Endothelial cell (in vitro differentiated cells): Measurements from ENCODE around the gene SLC27A3. TPM values are rescaled to one million over a fixed set of nuclear protein-coding genes. Genes with fewer than 3 reads are reported as not detected.
A peak's percentile ranks its signal among the peaks of the same experiment; 100 is the strongest.

ENCODE experiments used
- DNase-seq: peaks from one replicate; pipeline ENCODE4 v3.0.0; 2021; ENCODE audit warnings: low spot score
- H3K27ac Mint-ChIP-seq: one replicate; pipeline ENCODE4 v1.8.0; 2021; ENCODE audit warnings: mixed read lengths, inconsistent platforms; ENCODE audit not compliant: unreplicated experiment
- H3K27me3 Mint-ChIP-seq: one replicate; pipeline ENCODE4 v1.8.0; 2021; ENCODE audit warnings: mild to moderate bottlenecking, moderate library complexity, mixed read lengths, inconsistent platforms; ENCODE audit not compliant: unreplicated experiment
- H3K36me3 Mint-ChIP-seq: one replicate; pipeline ENCODE4 v1.8.0; 2021; ENCODE audit warnings: mild to moderate bottlenecking, low read depth, mixed read lengths, inconsistent platforms; ENCODE audit not compliant: unreplicated experiment
- H3K4me1 Mint-ChIP-seq: one replicate; pipeline ENCODE4 v1.8.0; 2021; ENCODE audit warnings: mild to moderate bottlenecking, mixed read lengths, inconsistent platforms; ENCODE audit not compliant: unreplicated experiment
- H3K4me3 Mint-ChIP-seq: one replicate; pipeline ENCODE4 v1.8.0; 2021; ENCODE audit warnings: mild to moderate bottlenecking, mixed read lengths, inconsistent platforms; ENCODE audit not compliant: unreplicated experiment
- H3K9me3 Mint-ChIP-seq: one replicate; pipeline ENCODE4 v1.8.0; 2021; ENCODE audit warnings: mixed read lengths, inconsistent platforms; ENCODE audit not compliant: unreplicated experiment
- total RNA-seq: library from RNA; stranded (reverse); fragmentation: NEBNext Ultra II Directional; extraction: Animal tissue kit (Norgen Biotek cat#: 25700); gene quantifications from one replicate; pipeline ENCODE4 v1.2.1, GENCODE V29; 2021; ENCODE audit not compliant: unreplicated experiment
- TF ChIP-seq, protein P1 (sequence below): fragments of 200-600 bp; sonication (generic); IDR thresholded peaks from one replicate; pipeline ENCODE4 v1.5.0; 2021; ENCODE audit warnings: antibody characterized with exemption; ENCODE audit not compliant: unreplicated experiment

SLC27A3 gene
- total RNA-seq, 1 donor from 2014 or later = 72.7 TPM

GRCh38 chr1:153805886-153806719 lies 30.9 kb downstream of the SLC27A3 start:
- H3K4me1 Mint-ChIP-seq = no peaks in the 10 kb centered on the region
- DNase-seq = no peak
- TF ChIP-seq, protein P1, sequence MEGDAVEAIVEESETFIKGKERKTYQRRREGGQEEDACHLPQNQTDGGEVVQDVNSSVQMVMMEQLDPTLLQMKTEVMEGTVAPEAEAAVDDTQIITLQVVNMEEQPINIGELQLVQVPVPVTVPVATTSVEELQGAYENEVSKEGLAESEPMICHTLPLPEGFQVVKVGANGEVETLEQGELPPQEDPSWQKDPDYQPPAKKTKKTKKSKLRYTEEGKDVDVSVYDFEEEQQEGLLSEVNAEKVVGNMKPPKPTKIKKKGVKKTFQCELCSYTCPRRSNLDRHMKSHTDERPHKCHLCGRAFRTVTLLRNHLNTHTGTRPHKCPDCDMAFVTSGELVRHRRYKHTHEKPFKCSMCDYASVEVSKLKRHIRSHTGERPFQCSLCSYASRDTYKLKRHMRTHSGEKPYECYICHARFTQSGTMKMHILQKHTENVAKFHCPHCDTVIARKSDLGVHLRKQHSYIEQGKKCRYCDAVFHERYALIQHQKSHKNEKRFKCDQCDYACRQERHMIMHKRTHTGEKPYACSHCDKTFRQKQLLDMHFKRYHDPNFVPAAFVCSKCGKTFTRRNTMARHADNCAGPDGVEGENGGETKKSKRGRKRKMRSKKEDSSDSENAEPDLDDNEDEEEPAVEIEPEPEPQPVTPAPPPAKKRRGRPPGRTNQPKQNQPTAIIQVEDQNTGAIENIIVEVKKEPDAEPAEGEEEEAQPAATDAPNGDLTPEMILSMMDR = no peak
- H3K9me3 Mint-ChIP-seq = no peaks in the 10 kb centered on the region
- peaks cover 42% of the 10 kb centered on the region for H3K36me3 Mint-ChIP-seq
- H3K4me3 Mint-ChIP-seq = no peak overlapping the region
- H3K27me3 Mint-ChIP-seq = peaks cover 12% of the 10 kb centered on the region
- H3K27ac Mint-ChIP-seq = no peak overlapping the region

GRCh38 chr1:153816283-153816889 lies 41.2 kb downstream of the SLC27A3 start:
- peaks cover 51% of the 10 kb centered on the region for H3K36me3 Mint-ChIP-seq
- TF ChIP-seq, protein P1 = no peak
- H3K4me3 Mint-ChIP-seq = peak overlapping the region; percentile 77
- H3K9me3 Mint-ChIP-seq = no peaks in the 10 kb centered on the region
- H3K27ac Mint-ChIP-seq = no peak overlapping the region
- H3K27me3 Mint-ChIP-seq = peaks cover 2% of the 10 kb centered on the region
- H3K4me1 Mint-ChIP-seq = no peaks in the 10 kb centered on the region
- DNase-seq = no peak

DNA sequence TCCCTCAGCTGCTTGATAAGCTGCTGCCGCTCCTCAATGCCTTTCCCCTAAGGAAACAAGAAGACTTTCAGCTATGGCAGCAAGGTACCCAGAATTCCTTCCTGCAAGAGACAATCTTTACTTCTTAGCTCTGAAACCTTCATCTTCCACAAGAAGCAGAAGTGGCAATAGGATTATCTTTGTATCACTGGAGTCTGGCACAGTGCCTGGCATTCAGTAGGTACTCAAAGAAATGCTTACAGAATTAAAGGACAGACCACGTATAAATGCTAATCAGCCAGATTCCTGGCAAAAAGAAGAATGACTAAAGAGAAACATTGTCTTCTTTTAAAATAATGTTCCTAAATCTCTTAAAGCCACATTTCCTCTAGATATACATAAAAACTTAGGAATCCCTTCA lies 43.7 kb downstream of the SLC27A3 start:
- TF ChIP-seq, protein P1 = no peak
- Mint-ChIP-seq H3K9me3 (no peaks in the 10 kb centered on the region), H3K36me3 (peaks cover 37% of the 10 kb centered on the region), H3K27ac (no peak overlapping the region), H3K27me3 (peaks cover 2% of the 10 kb centered on the region), H3K4me1 (no peaks in the 10 kb centered on the region), H3K4me3 (no peak overlapping the region)
- DNase-seq = no peak

DNA sequence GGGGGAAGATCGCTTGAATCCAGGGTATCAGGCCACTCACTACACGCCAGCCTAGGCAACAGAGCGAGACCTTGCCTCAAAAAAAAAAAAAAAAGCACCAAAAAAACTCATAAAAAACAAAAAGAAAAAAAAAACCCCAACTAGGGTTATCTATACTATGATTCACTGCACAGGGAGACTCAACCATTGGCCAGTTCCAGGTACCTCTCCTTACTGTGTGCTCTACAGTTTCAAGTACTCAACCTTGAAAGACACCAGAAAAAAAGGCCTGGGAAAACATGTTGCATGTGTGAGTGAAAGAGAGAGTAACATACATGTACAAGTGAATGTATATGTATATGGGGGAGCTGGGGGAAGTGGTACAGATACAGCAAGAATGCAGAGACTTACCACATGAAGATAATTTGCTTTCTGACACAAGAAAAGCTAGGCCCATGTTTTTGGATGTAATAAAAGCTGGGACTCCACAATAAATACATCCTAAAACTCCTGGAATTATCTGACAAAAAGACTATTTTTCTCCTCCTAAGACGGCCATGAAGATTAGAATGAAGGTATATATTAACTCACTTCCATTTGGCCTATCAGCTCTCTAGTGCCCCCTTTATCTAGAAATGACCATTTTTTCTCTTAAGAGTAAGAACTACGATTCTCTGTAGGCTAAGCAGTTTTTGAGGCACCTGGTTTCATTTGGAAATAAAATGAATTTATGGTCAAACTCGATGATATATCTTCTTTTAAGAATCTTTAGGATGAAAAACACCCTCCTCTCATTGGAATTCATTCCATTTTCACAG lies 52.2 kb downstream of the SLC27A3 start:
- Mint-ChIP-seq H3K9me3 (no peaks in the 10 kb centered on the region), H3K27ac (no peak overlapping the region), H3K36me3 (peaks cover 16% of the 10 kb centered on the region), H3K4me3 (no peak overlapping the region), H3K4me1 (peaks cover 10% of the 10 kb centered on the region), H3K27me3 (peaks cover 2% of the 10 kb centered on the region)
- TF ChIP-seq, protein P1 = no peak
- no peak for DNase-seq

Other genes with a start within 250 kb of the SLC27A3 start
- 11.9 TPM for gene S100A6, start 239.4 kb upstream of the SLC27A3 start, total RNA-seq
- gene S100A5, start 234.5 kb upstream of the SLC27A3 start, total RNA-seq = not detected
- gene S100A4, start 229.6 kb upstream of the SLC27A3 start, total RNA-seq = 2.8 TPM
- gene S100A3, start 226.1 kb upstream of the SLC27A3 start, total RNA-seq = not detected
- not detected for gene S100A2, start 209.6 kb upstream of the SLC27A3 start, total RNA-seq
- 363 TPM for gene S100A16, start 162.3 kb upstream of the SLC27A3 start, total RNA-seq
- not detected for gene S100A14, start 159.1 kb upstream of the SLC27A3 start, total RNA-seq
- gene S100A13, start 147.9 kb upstream of the SLC27A3 start, total RNA-seq = 152 TPM
- not detected for gene S100A1, start 147.0 kb upstream of the SLC27A3 start, total RNA-seq
- 59.3 TPM for gene CHTOP, start 141.3 kb upstream of the SLC27A3 start, total RNA-seq
- 23.6 TPM for gene SNAPIN, start 116.7 kb upstream of the SLC27A3 start, total RNA-seq
- gene ILF2, start 104.4 kb upstream of the SLC27A3 start, total RNA-seq = 216 TPM
- gene NPR1, start 96.7 kb upstream of the SLC27A3 start, total RNA-seq = 57.1 TPM
- gene INTS3, start 47.4 kb upstream of the SLC27A3 start, total RNA-seq = 69.4 TPM
- gene GATAD2B, start 147.6 kb downstream of the SLC27A3 start, total RNA-seq = 45.4 TPM
- 53.1 TPM for gene DENND4B, start 171.3 kb downstream of the SLC27A3 start, total RNA-seq
- 69.9 TPM for gene CRTC2, start 183.2 kb downstream of the SLC27A3 start, total RNA-seq
- gene SLC39A1, start 188.1 kb downstream of the SLC27A3 start, total RNA-seq = 136 TPM
- 13.2 TPM for gene CREB3L4, start 192.5 kb downstream of the SLC27A3 start, total RNA-seq
- 58.7 TPM for gene JTB, start 202.3 kb downstream of the SLC27A3 start, total RNA-seq
- 419 TPM for gene RAB13, start 210.9 kb downstream of the SLC27A3 start, total RNA-seq
- gene RPS27, start 215.4 kb downstream of the SLC27A3 start, total RNA-seq = 2,665 TPM